ENCODE measurements around the gene ESX1. TPM values are rescaled to one million over a fixed set of nuclear protein-coding genes. Genes with fewer than 3 reads are reported as not detected.

Gene ESX1
- total RNA-seq, 1 experiment from 2014 or later, result 0.34 TPM

Other genes with a start within 250 kb of the ESX1 start
- gene H2BW1, start 241.2 kb downstream of the ESX1 start, total RNA-seq (2014; rRNA removed; shearing (Covaris generic)), result not detected in 2 replicates
- not detected in 2 replicates for gene H2BW2, start 215.0 kb downstream of the ESX1 start, total RNA-seq (2014; rRNA removed; shearing (Covaris generic))
- 0.24 and 0.98 TPM in 2 replicates for gene TMSB15C, start 178.7 kb downstream of the ESX1 start, total RNA-seq (2014; rRNA removed; shearing (Covaris generic))
- 0.21 and 0.32 TPM in 2 replicates for gene ZCCHC18, start 142.4 kb downstream of the ESX1 start, total RNA-seq (2014; rRNA removed; shearing (Covaris generic))
- 9.6 and 10.6 TPM in 2 replicates for gene SLC25A53, start 97.9 kb downstream of the ESX1 start, total RNA-seq (2014; rRNA removed; shearing (Covaris generic))
- 22.8 and 25.7 TPM in 2 replicates for gene FAM199X, start 88.5 kb downstream of the ESX1 start, total RNA-seq (2014; rRNA removed; shearing (Covaris generic))

Measured in SK-MEL-5 (cell line).